IMR-90 (cell line): ENCODE results near the gene ELP4. TPM values are rescaled to one million over a fixed set of nuclear protein-coding genes. Genes with fewer than 3 reads are reported as not detected.

ENCODE experiments used
- ATAC-seq: fragments of 200-7000 bp; cut with Tn5 transposase; 2 replicates; pipeline ENCODE4 v1.9.1; 2020; ENCODE audit warnings: low read depth, mild to moderate bottlenecking, moderate library complexity
- BruUV-seq: library from RNA; stranded (reverse); fragments of 400-500 nt; replicated peaks from 2 replicates; lab custom pipeline; 2021; lab: Mats Ljungman, UMichigan
- CTCF ChIA-PET: fragments of 300-600 bp; formaldehyde crosslinking; extraction: SDS; loops from one replicate; lab custom pipeline; 2021; ENCODE audit warnings: antibody characterized with exemption; lab: Yijun Ruan, JAX
- POLR2A ChIA-PET: fragments of 300-600 bp; sonication (Branson Sonifier 250); formaldehyde crosslinking; loops from one replicate; lab custom pipeline; 2022; ENCODE audit warnings: antibody characterized with exemption; ENCODE audit not compliant: unreplicated experiment; lab: Charles Lee
- DNase-seq: peaks from one replicate; pipeline ENCODE4 v3.0.0; 2013
- H2AFZ ChIP-seq: replicated peaks from 2 replicates; pipeline ENCODE3; 2013; ENCODE audit warnings: low read length, mild to moderate bottlenecking; ENCODE audit not compliant: poor library complexity
- H2AK5ac ChIP-seq: 2 replicates; pipeline ENCODE4 v1.6.1; 2013; ENCODE audit warnings: low read depth, low read length, inconsistent platforms
- H2AK9ac ChIP-seq: replicated peaks from 2 replicates; pipeline ENCODE3; 2013; ENCODE audit warnings: mild to moderate bottlenecking, low read depth, low read length, moderate library complexity; ENCODE audit not compliant: poor library complexity
- H2BK120ac ChIP-seq: 2 replicates; pipeline ENCODE4 v1.6.1; 2013; ENCODE audit warnings: low read depth, low read length, inconsistent platforms
- H2BK15ac ChIP-seq: 3 replicates; pipeline ENCODE4 v1.6.1; 2013; ENCODE audit warnings: low read depth, low read length, inconsistent platforms
- H2BK20ac ChIP-seq: 2 replicates; pipeline ENCODE4 v1.6.1; 2013; ENCODE audit warnings: low read depth, mild to moderate bottlenecking, inconsistent platforms, low read length, moderate library complexity
- H2BK5ac ChIP-seq: 2 replicates; pipeline ENCODE4 v1.6.1; 2013; ENCODE audit warnings: mild to moderate bottlenecking, low read depth, low read length, inconsistent platforms; ENCODE audit not compliant: poor library complexity, severe bottlenecking
- H3K14ac ChIP-seq: replicated peaks from 2 replicates; pipeline ENCODE4 v1.6.1; 2013; ENCODE audit warnings: low read depth, low read length, inconsistent platforms
- H3K18ac ChIP-seq: 2 replicates; pipeline ENCODE4 v1.6.1; 2013; ENCODE audit warnings: low read depth, low read length, control low read depth
- H3K23ac ChIP-seq: 2 replicates; pipeline ENCODE4 v1.6.1; 2013; ENCODE audit warnings: low read depth, low read length, inconsistent platforms
- H3K27ac ChIP-seq: 2 replicates; pipeline ENCODE4 v1.5.1; 2013; ENCODE audit warnings: mild to moderate bottlenecking, control low read depth, low read length; ENCODE audit not compliant: insufficient read depth
- H3K27me3 ChIP-seq: 2 replicates; pipeline ENCODE4 v1.6.1; 2013; ENCODE audit warnings: low read length; ENCODE audit not compliant: control insufficient read depth, insufficient read depth
- H3K36me3 ChIP-seq: 2 replicates; pipeline ENCODE4 v1.6.1; 2013; ENCODE audit warnings: low read length, mixed read lengths; ENCODE audit not compliant: control insufficient read depth, insufficient read depth
- H3K4ac ChIP-seq: 2 replicates; pipeline ENCODE4 v1.6.1; 2013; ENCODE audit warnings: low read depth, low read length, inconsistent platforms
- H3K4me1 ChIP-seq: 2 replicates; pipeline ENCODE4 v1.6.1; 2013; ENCODE audit warnings: low read length, mixed read lengths; ENCODE audit not compliant: control insufficient read depth, insufficient read depth
- H3K4me2 ChIP-seq: 2 replicates; pipeline ENCODE4 v1.6.1; 2013; ENCODE audit warnings: low read depth, mild to moderate bottlenecking, control low read depth, low read length, moderate library complexity
- H3K4me3 ChIP-seq: 2 replicates; pipeline ENCODE4 v1.5.1; 2013; ENCODE audit warnings: low read depth, mild to moderate bottlenecking, control low read depth, low read length, moderate library complexity; ENCODE audit not compliant: insufficient read depth
- H3K56ac ChIP-seq: 2 replicates; pipeline ENCODE4 v1.6.1; 2013; ENCODE audit warnings: low read length, inconsistent platforms; ENCODE audit not compliant: insufficient read depth; ENCODE audit errors: extremely low read depth
- H3K79me1 ChIP-seq, 2 experiments: 2 replicates each; pipeline ENCODE4 v1.6.1; 2013; ENCODE audit warnings: low read length in 2 of 2, inconsistent platforms in 1 of 2, low read depth in 1 of 2
- H3K9ac ChIP-seq: 2 replicates; pipeline ENCODE4 v1.6.1; 2013; ENCODE audit warnings: low read depth, low read length, control low read depth
- H3K9me1 ChIP-seq: 2 replicates; pipeline ENCODE4 v1.6.1; 2013; ENCODE audit warnings: low read length, inconsistent platforms; ENCODE audit not compliant: insufficient read depth
- H3K9me3 ChIP-seq: 2 replicates; pipeline ENCODE4 v1.6.1; 2013; ENCODE audit warnings: low read length; ENCODE audit not compliant: control insufficient read depth, insufficient read depth
- H4K20me1 ChIP-seq: 2 replicates; pipeline ENCODE4 v1.6.1; 2013; ENCODE audit warnings: low read length, inconsistent platforms; ENCODE audit not compliant: insufficient read depth
- H4K5ac ChIP-seq: 2 replicates; pipeline ENCODE4 v1.6.1; 2013; ENCODE audit warnings: mild to moderate bottlenecking, low read depth, low read length, control low read depth
- H4K8ac ChIP-seq, 2 experiments: 2 replicates each; pipeline ENCODE4 v1.6.1; 2013; ENCODE audit warnings: low read depth in 2 of 2, low read length in 2 of 2, control low read depth in 1 of 2, inconsistent platforms in 1 of 2
- H4K91ac ChIP-seq: 2 replicates; pipeline ENCODE4 v1.6.1; 2013; ENCODE audit warnings: low read depth, low read length, inconsistent platforms; ENCODE audit not compliant: insufficient read depth
- ELK1 ChIP-seq: fragments of 150-350 bp; IDR thresholded peaks from 2 replicates; pipeline ENCODE4 v1.6.1; 2016; ENCODE audit warnings: low read depth, mild to moderate bottlenecking, low read length, moderate library complexity, borderline replicate concordance
- MAFK ChIP-seq: IDR thresholded peaks from 2 replicates; pipeline ENCODE4 v1.6.1; 2012; ENCODE audit warnings: low read depth, low read length, improper control_type of control experiment
- MAZ ChIP-seq: IDR thresholded peaks from 2 replicates; pipeline ENCODE4 v1.6.1; 2012; ENCODE audit warnings: low read depth, mild to moderate bottlenecking, low read length, improper control_type of control experiment, moderate library complexity, borderline replicate concordance
- RAD21 ChIP-seq: IDR thresholded peaks from 2 replicates; pipeline ENCODE4 v1.6.1; 2012; ENCODE audit warnings: low read length, improper control_type of control experiment
- SMC3 ChIP-seq: fragments of 150-350 bp; IDR thresholded peaks from 2 replicates; pipeline ENCODE4 v1.6.1; 2016; ENCODE audit warnings: low read depth, mild to moderate bottlenecking, antibody characterized with exemption, low read length, moderate library complexity
- WGBS, 2 experiments: methylation state at CpG; one replicate each; pipeline versions ENCODE4 v1.1.5 to v1.1.7; 2013; ENCODE audit warnings: missing lambda C conversion rate in 2 of 2; ENCODE audit not compliant: insufficient read length in 1 of 2; ENCODE audit errors: extremely low coverage in 2 of 2; 5-methylcytosine and 5-hydroxymethylcytosine counted together
- dilution Hi-C: fragments of 300-500 bp; cut with HindIII; formaldehyde crosslinking; loops from one replicate; pipeline ENCODE4 v1.14.3; 2018; ENCODE audit warnings: low sequenced_read_pairs; ENCODE audit not compliant: unreplicated experiment
- in situ Hi-C: fragments of 300-500 bp; cut with MboI; formaldehyde crosslinking; loops from 3 replicates; pipeline ENCODE4 v1.14.3; 2019; ENCODE audit warnings: low sequenced_read_pairs, inconsistent platforms, mixed read lengths
- intact Hi-C: fragments of 100-400 bp; cut with micrococcal nuclease; formaldehyde crosslinking; loops from 2 replicates; pipeline ENCODE4 v1.10.0; 2022
- polyA plus RNA-seq, 3 experiments: library from polyadenylated mRNA; depleted of rRNA; stranded (reverse); fragments of >200 nt; gene quantifications; 2 replicates each; pipeline ENCODE4 v1.2.3, GENCODE V29; 2012; ENCODE audit warnings: low replicate concordance in 1 of 3
- total RNA-seq: library from RNA; depleted of rRNA; stranded (reverse); fragments of >200 nt; gene quantifications from 2 replicates; pipeline ENCODE4 v1.2.3, GENCODE V29; 2012

ELP4 gene
- total and polyA plus RNA-seq, 2 of the 4 experiments (the other 2 are of a cell fraction): 8.4 to 20.4 TPM

GRCh38 chr11:31807799-31808667 lies 298.5 kb downstream of the ELP4 start:
- Histone ChIP-seq H3K4me1 (no peaks in the 10 kb centered on the region; the same call in 1 of the 2 replicates), H3K23ac (no peak overlapping the region), H4K20me1 (peaks cover 15% of the 10 kb centered on the region), H3K4me3 (no peak overlapping the region), H3K56ac (no peak overlapping the region), H3K27ac (no peak overlapping the region), H2AK5ac (no peak overlapping the region), H3K27me3 (peaks cover 99% of the 10 kb centered on the region), H3K79me1 (no peaks in the 10 kb centered on the region), H2AFZ (no peak overlapping the region), H4K91ac (no peak overlapping the region), H3K36me3 (no peaks in the 10 kb centered on the region), H3K9ac (no peak overlapping the region), H3K9me1 (no peaks in the 10 kb centered on the region), H2BK5ac (no peak overlapping the region), H2BK15ac (no peak overlapping the region), H3K4me2 (no peak overlapping the region), H2AK9ac (no peak overlapping the region), H4K8ac (no peak overlapping the region), H3K4ac (no peak overlapping the region), H2BK20ac (no peak overlapping the region), H4K5ac (no peak overlapping the region), H2BK120ac (no peak overlapping the region), H3K9me3 (peaks cover 25% of the 10 kb centered on the region), H3K14ac (no peak overlapping the region), H3K18ac (no peak overlapping the region)
- ChIA-PET POLR2A (no interaction called here), CTCF (interaction anchor here (0.6 to 0.7 kb wide), 4 partner anchors 23 to 210 kb away, joined by 4 to 12 read pairs (median 6); no protein-coding TSS in a partner anchor)
- in situ Hi-C loops (no loop called here), dilution Hi-C loops (no loop called here), intact Hi-C loops (no loop called here)
- TF ChIP-seq RAD21 (no peak), ELK1 (no peak), MAZ (no peak), MAFK (no peak), SMC3 (no peak)
- DNase-seq: no peak
- no peak for ATAC-seq
- WGBS, 2 experiments: no CpG with 5 or more reads among the region's 9 CpGs
- BruUV-seq: no TSS peak
